Activated naive CD8-positive, alpha-beta T cell treated with anti-CD3 and anti-CD28 coated beads for 36 hours (primary cell): ENCODE results near the gene ADGRL3. TPM values are rescaled to one million over a fixed set of nuclear protein-coding genes. Genes with fewer than 3 reads are reported as not detected.
"Not testable (repeated sequence)": the region's sequence is repeated elsewhere in the genome, so short reads cannot be mapped to it uniquely, and the experiment has no call there.

Experiments used
- DNase-seq: peaks from one replicate; pipeline ENCODE4 v3.0.0; 2021
- H3K27ac Mint-ChIP-seq: one replicate; pipeline ENCODE4 v1.8.0; 2022; ENCODE audit warnings: mild to moderate bottlenecking, moderate library complexity, mixed read lengths
- H3K27me3 Mint-ChIP-seq: one replicate; pipeline ENCODE4 v1.8.0; 2022; ENCODE audit warnings: mild to moderate bottlenecking, mixed read lengths
- H3K36me3 Mint-ChIP-seq: one replicate; pipeline ENCODE4 v1.8.0; 2021; ENCODE audit warnings: mild to moderate bottlenecking, mixed read lengths
- H3K4me1 Mint-ChIP-seq: one replicate; pipeline ENCODE4 v1.8.0; 2021; ENCODE audit warnings: mixed read lengths
- H3K4me3 Mint-ChIP-seq: one replicate; pipeline ENCODE4 v1.8.0; 2022; ENCODE audit warnings: mild to moderate bottlenecking, moderate library complexity, mixed read lengths
- H3K9me3 Mint-ChIP-seq: one replicate; pipeline ENCODE4 v1.8.0; 2022; ENCODE audit warnings: mixed read lengths
- total RNA-seq, 2 experiments: library from RNA; stranded (reverse); gene quantifications; one replicate each; pipeline ENCODE4 v1.2.3, GENCODE V29; 2021

The ADGRL3 gene
- total RNA-seq, 2 experiments from 2014 or later, result not detected

GRCh38 chr4:61723492-61723891 is 523.4 kb downstream of the ADGRL3 start:
- Mint-ChIP-seq H3K27ac (no peak overlapping the region), H3K4me3 (no peak overlapping the region), H3K9me3 (peaks cover 2% of the 10 kb centered on the region), H3K27me3 (no peaks in the 10 kb centered on the region), H3K36me3 (no peaks in the 10 kb centered on the region), H3K4me1 (no peaks in the 10 kb centered on the region)
- DNase-seq, result no peak

GRCh38 chr4:61727286-61727685 is 527.2 kb downstream of the ADGRL3 start:
- no peak for DNase-seq
- peaks cover 2% of the 10 kb centered on the region for H3K9me3 Mint-ChIP-seq
- no peaks in the 10 kb centered on the region for H3K36me3 Mint-ChIP-seq
- no peak overlapping the region for H3K4me3 Mint-ChIP-seq
- H3K27me3 Mint-ChIP-seq, result no peaks in the 10 kb centered on the region
- no peaks in the 10 kb centered on the region for H3K4me1 Mint-ChIP-seq
- H3K27ac Mint-ChIP-seq, result no peak overlapping the region

- Mint-ChIP-seq H3K4me3 (no peak overlapping the region), H3K4me1 (no peaks in the 10 kb centered on the region), H3K9me3 (peaks cover 1% of the 10 kb centered on the region), H3K27me3 (no peaks in the 10 kb centered on the region), H3K27ac (no peak overlapping the region), H3K36me3 (no peaks in the 10 kb centered on the region)
- DNase-seq, result no peak
Measured at GRCh38 chr4:61734409-61734808, 534.3 kb downstream of the ADGRL3 start.

- H3K4me3 Mint-ChIP-seq, result no peak overlapping the region
- no peaks in the 10 kb centered on the region for H3K36me3 Mint-ChIP-seq
- no peak overlapping the region for H3K27ac Mint-ChIP-seq
- DNase-seq, result no peak
- H3K27me3 Mint-ChIP-seq, result no peaks in the 10 kb centered on the region
- H3K9me3 Mint-ChIP-seq, result peaks cover 2% of the 10 kb centered on the region
- H3K4me1 Mint-ChIP-seq, result no peaks in the 10 kb centered on the region
Measured at GRCh38 chr4:61739887-61740286, 539.8 kb downstream of the ADGRL3 start.

GRCh38 chr4:61740886-61741285 is 540.8 kb downstream of the ADGRL3 start:
- Mint-ChIP-seq H3K36me3 (no peaks in the 10 kb centered on the region), H3K4me1 (no peaks in the 10 kb centered on the region), H3K4me3 (no peak overlapping the region), H3K27ac (no peak overlapping the region), H3K9me3 (peaks cover 6% of the 10 kb centered on the region), H3K27me3 (no peaks in the 10 kb centered on the region)
- no peak for DNase-seq

- Mint-ChIP-seq H3K27ac (no peak overlapping the region), H3K4me1 (no peaks in the 10 kb centered on the region), H3K27me3 (no peaks in the 10 kb centered on the region)
Measured at GRCh38 chr4:61741327-61742096, 541.4 kb downstream of the ADGRL3 start.

GRCh38 chr4:61750810-61751209 is 550.7 kb downstream of the ADGRL3 start:
- H3K27ac Mint-ChIP-seq, result no peak overlapping the region

More at GRCh38 chr4:61741327-61742096, 541.4 kb downstream of the ADGRL3 start:
- H3K4me3 Mint-ChIP-seq, result no peak overlapping the region
- no peak for DNase-seq
- H3K9me3 Mint-ChIP-seq, result peaks cover 6% of the 10 kb centered on the region
- no peaks in the 10 kb centered on the region for H3K36me3 Mint-ChIP-seq

GRCh38 chr4:61752617-61753016 is 552.5 kb downstream of the ADGRL3 start:
- no peak for DNase-seq
- Mint-ChIP-seq H3K36me3 (no peaks in the 10 kb centered on the region), H3K9me3 (peaks cover 6% of the 10 kb centered on the region), H3K27ac (no peak overlapping the region), H3K4me1 (no peaks in the 10 kb centered on the region), H3K27me3 (no peaks in the 10 kb centered on the region), H3K4me3 (no peak overlapping the region)

More at GRCh38 chr4:61750810-61751209, 550.7 kb downstream of the ADGRL3 start:
- no peak overlapping the region for H3K4me3 Mint-ChIP-seq
- peaks cover 8% of the 10 kb centered on the region for H3K9me3 Mint-ChIP-seq
- H3K4me1 Mint-ChIP-seq, result no peaks in the 10 kb centered on the region
- no peak for DNase-seq
- no peaks in the 10 kb centered on the region for H3K36me3 Mint-ChIP-seq
- H3K27me3 Mint-ChIP-seq, result no peaks in the 10 kb centered on the region

GRCh38 chr4:61753739-61754138 is 553.6 kb downstream of the ADGRL3 start:
- Mint-ChIP-seq H3K4me1 (no peaks in the 10 kb centered on the region), H3K36me3 (no peaks in the 10 kb centered on the region), H3K9me3 (peaks cover 4% of the 10 kb centered on the region), H3K4me3 (no peak overlapping the region), H3K27me3 (no peaks in the 10 kb centered on the region), H3K27ac (no peak overlapping the region)
- no peak for DNase-seq

- H3K27ac Mint-ChIP-seq, H3K4me1 Mint-ChIP-seq, H3K36me3 Mint-ChIP-seq, H3K27me3 Mint-ChIP-seq, H3K9me3 Mint-ChIP-seq, H3K4me3 Mint-ChIP-seq, DNase-seq: not testable (repeated sequence)
Measured at GRCh38 chr4:61756937-61757336, 556.8 kb downstream of the ADGRL3 start.

GRCh38 chr4:61757983-61758382 is 557.9 kb downstream of the ADGRL3 start:
- H3K36me3 Mint-ChIP-seq, DNase-seq, H3K4me3 Mint-ChIP-seq, H3K27ac Mint-ChIP-seq, H3K4me1 Mint-ChIP-seq, H3K9me3 Mint-ChIP-seq, H3K27me3 Mint-ChIP-seq: not testable (repeated sequence)

GRCh38 chr4:61758596-61758995 is 558.5 kb downstream of the ADGRL3 start:
- H3K4me1 Mint-ChIP-seq, H3K36me3 Mint-ChIP-seq, DNase-seq, H3K9me3 Mint-ChIP-seq, H3K27me3 Mint-ChIP-seq, H3K27ac Mint-ChIP-seq, H3K4me3 Mint-ChIP-seq: not testable (repeated sequence)

GRCh38 chr4:61759245-61759644 is 559.1 kb downstream of the ADGRL3 start:
- H3K9me3 Mint-ChIP-seq, DNase-seq: not testable (repeated sequence)

GRCh38 chr4:61759885-61760284 is 559.8 kb downstream of the ADGRL3 start:
- H3K4me3 Mint-ChIP-seq, H3K36me3 Mint-ChIP-seq, H3K4me1 Mint-ChIP-seq, H3K9me3 Mint-ChIP-seq, H3K27ac Mint-ChIP-seq, DNase-seq, H3K27me3 Mint-ChIP-seq: not testable (repeated sequence)

More at GRCh38 chr4:61759245-61759644, 559.1 kb downstream of the ADGRL3 start:
- not testable (repeated sequence) for H3K4me1 Mint-ChIP-seq, H3K27ac Mint-ChIP-seq, H3K36me3 Mint-ChIP-seq, H3K4me3 Mint-ChIP-seq, H3K27me3 Mint-ChIP-seq

- peaks cover 7% of the 10 kb centered on the region for H3K9me3 Mint-ChIP-seq
- H3K4me1 Mint-ChIP-seq, result no peaks in the 10 kb centered on the region
- H3K36me3 Mint-ChIP-seq, result no peaks in the 10 kb centered on the region
- no peak overlapping the region for H3K27ac Mint-ChIP-seq
- no peaks in the 10 kb centered on the region for H3K27me3 Mint-ChIP-seq
- no peak overlapping the region for H3K4me3 Mint-ChIP-seq
- DNase-seq, result no peak
Measured at GRCh38 chr4:61760820-61761219, 560.7 kb downstream of the ADGRL3 start.
